ENCODE data around the gene CTDSP2. TPM values are rescaled to one million over a fixed set of nuclear protein-coding genes. Genes with fewer than 3 reads are reported as not detected.

The CTDSP2 gene
- total and polyA plus RNA-seq, 2 of the 8 experiments (the other 6 are each of a cell fraction or from before 2014, with no cell fraction given) = 71.3 to 91.7 TPM

DNA sequence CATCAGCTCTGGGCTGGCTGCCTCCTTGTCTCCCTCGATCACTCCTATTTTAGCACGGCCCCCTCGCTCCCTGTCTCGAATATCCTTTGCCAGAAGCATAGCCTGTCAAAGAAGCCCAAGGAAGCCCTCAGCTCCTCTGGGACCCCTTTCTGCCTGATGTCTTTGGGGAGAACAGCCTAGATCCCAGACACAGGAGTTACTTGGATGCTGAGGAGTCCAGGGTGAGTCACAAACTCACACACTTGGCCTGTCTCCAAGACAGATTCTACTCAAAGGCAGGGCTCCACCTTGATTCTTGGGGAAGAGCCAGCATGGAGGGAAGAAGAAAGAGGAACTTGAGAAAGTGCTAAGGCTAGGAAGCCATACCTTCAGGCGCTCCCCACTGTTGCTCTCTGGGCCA lies 36.1 kb downstream of the CTDSP2 start (continued):
- TF ChIP-seq, protein P1, sequence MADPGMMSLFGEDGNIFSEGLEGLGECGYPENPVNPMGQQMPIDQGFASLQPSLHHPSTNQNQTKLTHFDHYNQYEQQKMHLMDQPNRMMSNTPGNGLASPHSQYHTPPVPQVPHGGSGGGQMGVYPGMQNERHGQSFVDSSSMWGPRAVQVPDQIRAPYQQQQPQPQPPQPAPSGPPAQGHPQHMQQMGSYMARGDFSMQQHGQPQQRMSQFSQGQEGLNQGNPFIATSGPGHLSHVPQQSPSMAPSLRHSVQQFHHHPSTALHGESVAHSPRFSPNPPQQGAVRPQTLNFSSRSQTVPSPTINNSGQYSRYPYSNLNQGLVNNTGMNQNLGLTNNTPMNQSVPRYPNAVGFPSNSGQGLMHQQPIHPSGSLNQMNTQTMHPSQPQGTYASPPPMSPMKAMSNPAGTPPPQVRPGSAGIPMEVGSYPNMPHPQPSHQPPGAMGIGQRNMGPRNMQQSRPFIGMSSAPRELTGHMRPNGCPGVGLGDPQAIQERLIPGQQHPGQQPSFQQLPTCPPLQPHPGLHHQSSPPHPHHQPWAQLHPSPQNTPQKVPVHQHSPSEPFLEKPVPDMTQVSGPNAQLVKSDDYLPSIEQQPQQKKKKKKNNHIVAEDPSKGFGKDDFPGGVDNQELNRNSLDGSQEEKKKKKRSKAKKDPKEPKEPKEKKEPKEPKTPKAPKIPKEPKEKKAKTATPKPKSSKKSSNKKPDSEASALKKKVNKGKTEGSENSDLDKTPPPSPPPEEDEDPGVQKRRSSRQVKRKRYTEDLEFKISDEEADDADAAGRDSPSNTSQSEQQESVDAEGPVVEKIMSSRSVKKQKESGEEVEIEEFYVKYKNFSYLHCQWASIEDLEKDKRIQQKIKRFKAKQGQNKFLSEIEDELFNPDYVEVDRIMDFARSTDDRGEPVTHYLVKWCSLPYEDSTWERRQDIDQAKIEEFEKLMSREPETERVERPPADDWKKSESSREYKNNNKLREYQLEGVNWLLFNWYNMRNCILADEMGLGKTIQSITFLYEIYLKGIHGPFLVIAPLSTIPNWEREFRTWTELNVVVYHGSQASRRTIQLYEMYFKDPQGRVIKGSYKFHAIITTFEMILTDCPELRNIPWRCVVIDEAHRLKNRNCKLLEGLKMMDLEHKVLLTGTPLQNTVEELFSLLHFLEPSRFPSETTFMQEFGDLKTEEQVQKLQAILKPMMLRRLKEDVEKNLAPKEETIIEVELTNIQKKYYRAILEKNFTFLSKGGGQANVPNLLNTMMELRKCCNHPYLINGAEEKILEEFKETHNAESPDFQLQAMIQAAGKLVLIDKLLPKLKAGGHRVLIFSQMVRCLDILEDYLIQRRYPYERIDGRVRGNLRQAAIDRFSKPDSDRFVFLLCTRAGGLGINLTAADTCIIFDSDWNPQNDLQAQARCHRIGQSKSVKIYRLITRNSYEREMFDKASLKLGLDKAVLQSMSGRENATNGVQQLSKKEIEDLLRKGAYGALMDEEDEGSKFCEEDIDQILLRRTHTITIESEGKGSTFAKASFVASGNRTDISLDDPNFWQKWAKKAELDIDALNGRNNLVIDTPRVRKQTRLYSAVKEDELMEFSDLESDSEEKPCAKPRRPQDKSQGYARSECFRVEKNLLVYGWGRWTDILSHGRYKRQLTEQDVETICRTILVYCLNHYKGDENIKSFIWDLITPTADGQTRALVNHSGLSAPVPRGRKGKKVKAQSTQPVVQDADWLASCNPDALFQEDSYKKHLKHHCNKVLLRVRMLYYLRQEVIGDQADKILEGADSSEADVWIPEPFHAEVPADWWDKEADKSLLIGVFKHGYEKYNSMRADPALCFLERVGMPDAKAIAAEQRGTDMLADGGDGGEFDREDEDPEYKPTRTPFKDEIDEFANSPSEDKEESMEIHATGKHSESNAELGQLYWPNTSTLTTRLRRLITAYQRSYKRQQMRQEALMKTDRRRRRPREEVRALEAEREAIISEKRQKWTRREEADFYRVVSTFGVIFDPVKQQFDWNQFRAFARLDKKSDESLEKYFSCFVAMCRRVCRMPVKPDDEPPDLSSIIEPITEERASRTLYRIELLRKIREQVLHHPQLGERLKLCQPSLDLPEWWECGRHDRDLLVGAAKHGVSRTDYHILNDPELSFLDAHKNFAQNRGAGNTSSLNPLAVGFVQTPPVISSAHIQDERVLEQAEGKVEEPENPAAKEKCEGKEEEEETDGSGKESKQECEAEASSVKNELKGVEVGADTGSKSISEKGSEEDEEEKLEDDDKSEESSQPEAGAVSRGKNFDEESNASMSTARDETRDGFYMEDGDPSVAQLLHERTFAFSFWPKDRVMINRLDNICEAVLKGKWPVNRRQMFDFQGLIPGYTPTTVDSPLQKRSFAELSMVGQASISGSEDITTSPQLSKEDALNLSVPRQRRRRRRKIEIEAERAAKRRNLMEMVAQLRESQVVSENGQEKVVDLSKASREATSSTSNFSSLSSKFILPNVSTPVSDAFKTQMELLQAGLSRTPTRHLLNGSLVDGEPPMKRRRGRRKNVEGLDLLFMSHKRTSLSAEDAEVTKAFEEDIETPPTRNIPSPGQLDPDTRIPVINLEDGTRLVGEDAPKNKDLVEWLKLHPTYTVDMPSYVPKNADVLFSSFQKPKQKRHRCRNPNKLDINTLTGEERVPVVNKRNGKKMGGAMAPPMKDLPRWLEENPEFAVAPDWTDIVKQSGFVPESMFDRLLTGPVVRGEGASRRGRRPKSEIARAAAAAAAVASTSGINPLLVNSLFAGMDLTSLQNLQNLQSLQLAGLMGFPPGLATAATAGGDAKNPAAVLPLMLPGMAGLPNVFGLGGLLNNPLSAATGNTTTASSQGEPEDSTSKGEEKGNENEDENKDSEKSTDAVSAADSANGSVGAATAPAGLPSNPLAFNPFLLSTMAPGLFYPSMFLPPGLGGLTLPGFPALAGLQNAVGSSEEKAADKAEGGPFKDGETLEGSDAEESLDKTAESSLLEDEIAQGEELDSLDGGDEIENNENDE (IDR thresholded peaks at IDR 0.05; ENCODE audit: insufficient replicate concordance, low read length) = no peak
- TF ChIP-seq NANOG (IDR thresholded peaks at IDR 0.05; ENCODE audit: insufficient read depth, low read depth, low read length, poor library complexity, severe bottlenecking) (no peak), TAF7 (optimal IDR thresholded peaks at IDR 0.05; ENCODE audit: borderline replicate concordance, low read depth, low read length) (no peak), BRCA1 (IDR thresholded peaks at IDR 0.05; ENCODE audit: low read depth, low read length) (no peak), NRF1 (IDR thresholded peaks at IDR 0.05; ENCODE audit: low read depth, low read length) (no peak), SUZ12 (IDR thresholded peaks at IDR 0.05; ENCODE audit: low read length) (no peak), JUND (IDR thresholded peaks at IDR 0.05; ENCODE audit: low read length) (no peak)

All from H1 (cell line).